H1 (cell line): Measurements from ENCODE around the gene YWHAQ. TPM values are rescaled to one million over a fixed set of nuclear protein-coding genes. Genes with fewer than 3 reads are reported as not detected.

Experiments used
- CHD1 ChIP-seq: IDR thresholded peaks from 2 replicates; pipeline ENCODE4 v1.6.1; 2012; ENCODE audit warnings: low read depth, low read length, improper control_type of control experiment
- JUND ChIP-seq: IDR thresholded peaks from 2 replicates; pipeline ENCODE4 v1.6.1; 2011; ENCODE audit warnings: mild to moderate bottlenecking, improper control_type of control experiment, low read length
- SIN3A ChIP-seq, 2 experiments: IDR thresholded peaks in 1 of 2; conservative IDR thresholded peaks in 1 of 2; 2 replicates each; pipeline ENCODE4 v1.6.1; 2011 to 2012; ENCODE audit warnings: low read length in 2 of 2, improper control_type of control experiment in 1 of 2, low read depth in 1 of 2, mild to moderate bottlenecking in 1 of 2
- polyA plus RNA-seq, 7 experiments: library from polyadenylated mRNA; depleted of rRNA in 3 of 7; stranded (reverse) in 5 of 7; unstranded in 2 of 7; fragments of >200 nt in 5 of 7; fragments of 200-250 nt in 2 of 7; gene quantifications; 1 replicate in 5 of 7; 2 replicates in 1 of 7; 4 replicates in 1 of 7; pipeline versions ENCODE4 v1.2.1 to v1.2.3, GENCODE V29; 2011 to 2013; ENCODE audit warnings: missing spikeins in 2 of 7, mixed read lengths in 2 of 7
- total RNA-seq: library from RNA; stranded (reverse); fragmentation: NEBNext Ultra II Directional; extraction: Animal tissue kit (Norgen Biotek cat#: 25700); gene quantifications from 2 replicates; pipeline ENCODE4 v1.2.1, GENCODE V29; 2021

The YWHAQ gene
- total and polyA plus RNA-seq, 2 of the 8 experiments (the other 6 are each of a cell fraction or from before 2014, with no cell fraction given) = 244 to 480 TPM

DNA sequence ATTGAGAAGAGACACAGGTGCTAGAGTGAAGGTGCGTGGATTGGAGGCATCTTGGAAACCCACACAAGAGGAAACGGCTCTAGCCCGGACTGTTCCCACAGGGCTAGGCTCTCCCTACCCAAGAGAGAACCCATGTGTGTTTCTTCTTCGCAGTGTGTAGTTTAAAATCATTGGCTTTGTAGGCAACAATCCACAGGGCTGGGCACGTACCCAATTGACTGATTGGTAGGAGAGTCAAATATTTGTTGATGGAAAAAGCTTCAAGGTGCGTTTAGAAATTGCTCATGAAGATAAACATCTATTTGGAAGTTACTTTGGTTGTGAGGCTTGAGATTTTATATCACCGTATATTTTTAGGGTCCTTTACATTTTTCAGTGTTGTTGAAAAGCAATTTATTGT lies 13.2 kb upstream of the YWHAQ start (continued):
- no peak for TF ChIP-seq JUND
- no peak for TF ChIP-seq CHD1
- TF ChIP-seq SIN3A (conservative IDR thresholded peaks at IDR 0.05 in 1 of 2, IDR thresholded peaks at IDR 0.05 in 1 of 2; ENCODE audit: low read depth in 1 of 2, low read length in 2 of 2) = no peak
